Medulla oblongata (tissue), 1 donor: ENCODE measurements around the gene BMAL1.

Experiments
- DNase-seq: peaks from one replicate; pipeline ENCODE4 v3.0.0-alpha.2; 2015; ENCODE audit errors: extremely low spot score

BMAL1 gene

GRCh38 chr11:13261591-13262061 lies 16.0 kb upstream of the BMAL1 start:
- DNase-seq = no peak

GRCh38 chr11:13262096-13262495 lies 15.5 kb upstream of the BMAL1 start:
- DNase-seq = no peak

- no peak for DNase-seq
Observed at GRCh38 chr11:13268791-13269190, 8.8 kb upstream of the BMAL1 start.

- no peak for DNase-seq
Observed at GRCh38 chr11:13269775-13270174, 7.8 kb upstream of the BMAL1 start.

GRCh38 chr11:13271060-13271693 lies 6.4 kb upstream of the BMAL1 start:
- DNase-seq = no peak

GRCh38 chr11:13276454-13276831 lies 1.1 kb upstream of the BMAL1 start:
- DNase-seq = no peak

GRCh38 chr11:13276832-13277767 lies 490 bp upstream of the BMAL1 start:
- peak; percentile 97 for DNase-seq

GRCh38 chr11:13278609-13279486 lies 1.3 kb downstream of the BMAL1 start:
- DNase-seq = no peak

- DNase-seq = no peak
Observed at GRCh38 chr11:13279487-13279834, 1.9 kb downstream of the BMAL1 start.

- DNase-seq = no peak
Observed at GRCh38 chr11:13280092-13280722, 2.6 kb downstream of the BMAL1 start.

GRCh38 chr11:13280777-13281176 lies 3.2 kb downstream of the BMAL1 start:
- DNase-seq = no peak

GRCh38 chr11:13283636-13284035 lies 6.0 kb downstream of the BMAL1 start:
- no peak for DNase-seq

- no peak for DNase-seq
Observed at GRCh38 chr11:13284776-13285588, 7.4 kb downstream of the BMAL1 start.

- no peak for DNase-seq
Observed at GRCh38 chr11:13286279-13286821, 8.8 kb downstream of the BMAL1 start.

- no peak for DNase-seq
Observed at GRCh38 chr11:13287036-13287435, 9.4 kb downstream of the BMAL1 start.

GRCh38 chr11:13287681-13288080 lies 10.1 kb downstream of the BMAL1 start:
- no peak for DNase-seq

GRCh38 chr11:13288375-13289029 lies 10.9 kb downstream of the BMAL1 start:
- DNase-seq = no peak

GRCh38 chr11:13289081-13289480 lies 11.5 kb downstream of the BMAL1 start:
- DNase-seq = no peak

- DNase-seq = no peak
Observed at GRCh38 chr11:13290221-13290980, 12.8 kb downstream of the BMAL1 start.
